CD1c-positive myeloid dendritic cell (primary cell): ENCODE results near the gene INSM1.

Source experiments
- DNase-seq: peaks from one replicate; pipeline ENCODE4 v3.0.0-alpha.2; 2016; ENCODE audit errors: extremely low spot score

The INSM1 gene

DNA sequence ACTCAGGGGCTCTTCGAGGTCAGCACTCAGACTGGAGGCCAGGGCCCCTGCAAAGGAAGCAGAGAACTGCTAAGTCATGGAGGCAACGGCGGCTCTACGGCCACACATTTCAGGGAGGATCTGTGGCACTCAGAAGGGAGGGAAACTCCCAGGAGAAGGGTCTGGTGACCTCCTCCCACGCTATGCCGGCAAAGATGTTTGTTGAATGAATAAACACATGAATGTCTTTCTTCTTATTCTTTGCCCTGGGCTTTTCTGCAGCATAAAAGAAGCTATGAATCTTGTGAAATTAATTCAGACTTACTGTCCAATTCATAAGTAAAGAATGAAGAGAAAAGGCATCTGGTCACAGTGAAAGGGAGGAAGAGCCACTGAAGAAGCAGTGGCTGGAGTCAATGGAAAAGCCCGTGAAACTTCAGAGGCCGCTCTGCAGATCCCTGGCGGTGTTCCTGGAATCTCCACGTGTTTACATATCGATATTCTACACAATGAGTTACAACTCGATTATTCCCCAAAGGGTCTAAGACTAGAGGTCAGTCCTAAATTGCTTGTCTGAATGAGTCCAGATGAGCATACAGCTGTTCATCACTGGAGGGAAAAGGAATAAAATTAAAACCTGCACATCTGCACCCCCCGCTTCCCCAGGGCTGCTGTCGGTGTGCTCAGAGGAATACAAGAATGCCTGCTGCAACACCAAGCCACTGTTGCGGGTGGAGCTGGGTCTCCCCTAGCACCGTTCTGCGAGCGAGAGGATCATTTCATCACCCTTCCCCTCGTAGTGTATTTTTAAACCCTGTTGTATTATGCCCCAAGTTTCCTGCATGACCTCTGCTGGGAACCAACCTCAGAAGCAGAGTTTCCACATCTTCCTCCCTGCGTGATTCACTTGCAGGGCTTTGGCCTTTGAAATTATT, 25.6 kb downstream of the INSM1 start:
- peak; percentile 60 for DNase-seq

DNA sequence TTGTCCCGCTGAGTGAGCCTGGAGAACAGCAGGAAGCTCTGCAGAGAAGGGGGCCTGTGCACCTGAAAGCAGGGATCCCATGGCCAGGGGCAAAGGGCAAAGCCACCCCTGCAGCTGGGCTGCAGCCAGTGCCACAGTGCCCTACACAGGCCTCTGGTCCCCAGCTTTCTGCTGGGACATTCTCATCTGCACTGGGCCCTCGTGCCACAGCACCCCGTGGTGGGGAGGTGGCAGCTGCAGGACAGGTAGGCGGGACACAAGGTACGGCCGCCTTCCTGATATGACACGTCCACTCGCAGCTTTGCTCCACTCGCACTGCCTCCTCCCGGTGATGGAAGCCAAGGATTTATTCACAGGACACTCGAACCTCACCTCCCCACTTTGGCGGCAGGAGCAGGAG, 27.2 kb downstream of the INSM1 start:
- no peak for DNase-seq

DNA sequence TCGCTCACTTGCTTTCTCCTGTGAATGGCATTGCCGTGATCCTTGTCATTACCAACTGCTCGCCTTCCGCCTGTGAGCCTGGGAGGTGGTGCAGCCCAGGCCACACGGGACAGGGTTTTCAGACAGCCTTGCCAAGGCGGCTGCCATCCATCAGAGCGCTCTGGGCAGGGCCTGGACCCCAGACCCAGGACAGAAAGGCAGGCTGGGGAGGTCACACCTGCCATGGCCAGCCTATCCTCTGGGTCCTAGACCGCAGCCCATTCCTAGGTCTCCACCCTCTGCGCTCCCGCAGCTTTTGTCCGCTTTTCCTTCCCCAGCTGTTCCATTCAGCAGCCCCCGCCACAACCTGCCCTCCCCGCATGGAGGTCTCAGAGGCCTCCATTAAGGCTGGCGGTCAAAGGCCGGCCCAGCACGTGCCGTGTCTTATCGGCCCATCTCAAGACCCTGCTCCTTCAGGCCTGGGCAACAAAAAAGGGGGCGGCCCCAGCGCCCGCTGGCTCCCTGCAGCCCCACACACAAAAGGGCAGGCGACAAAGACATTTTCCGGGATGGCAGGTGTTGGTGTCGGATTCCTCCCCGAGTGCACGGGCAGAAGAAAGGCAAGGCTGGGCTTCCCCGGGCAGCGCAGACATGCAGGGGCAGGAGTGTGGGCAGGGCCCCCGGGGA, 28.1 kb downstream of the INSM1 start:
- DNase-seq = no peak

DNA sequence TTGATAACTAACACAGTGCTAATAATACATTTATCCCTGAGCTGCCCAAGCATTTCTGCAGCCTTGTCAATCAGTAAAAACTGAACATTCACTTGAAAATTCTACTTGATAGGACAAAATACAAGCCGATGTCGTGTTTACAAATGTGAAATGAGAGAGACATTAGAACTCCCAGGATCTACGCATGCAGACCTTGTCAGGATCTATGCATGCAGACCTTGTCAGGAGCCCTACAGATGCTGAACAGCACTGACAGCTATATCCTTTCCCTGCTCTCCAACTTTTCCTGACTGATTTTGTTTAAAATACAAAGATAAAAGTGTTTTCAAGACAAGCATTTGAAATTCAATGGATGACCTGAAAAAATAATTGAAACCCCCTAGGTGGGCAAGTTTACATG, 28.9 kb downstream of the INSM1 start:
- no peak for DNase-seq

DNA sequence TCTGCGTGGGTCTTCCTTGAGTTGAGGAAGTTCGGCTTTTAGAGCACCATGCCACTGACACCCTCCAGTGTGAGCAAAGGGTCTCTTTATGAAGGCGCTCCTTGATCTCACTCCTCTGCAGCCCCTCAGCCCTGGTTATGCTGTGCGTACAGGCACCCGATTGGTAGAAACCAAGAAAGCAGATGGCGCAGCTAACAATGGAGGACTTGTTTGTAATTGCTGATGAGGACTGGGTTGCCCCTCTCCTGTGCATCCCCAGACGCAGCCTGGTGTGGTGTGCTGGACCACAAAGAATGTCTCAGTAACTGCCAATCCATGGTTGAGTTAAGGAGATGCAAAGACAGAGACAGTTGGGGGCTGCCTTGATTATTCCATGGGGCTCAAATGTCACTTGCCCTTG, 30.2 kb downstream of the INSM1 start:
- no peak for DNase-seq

DNA sequence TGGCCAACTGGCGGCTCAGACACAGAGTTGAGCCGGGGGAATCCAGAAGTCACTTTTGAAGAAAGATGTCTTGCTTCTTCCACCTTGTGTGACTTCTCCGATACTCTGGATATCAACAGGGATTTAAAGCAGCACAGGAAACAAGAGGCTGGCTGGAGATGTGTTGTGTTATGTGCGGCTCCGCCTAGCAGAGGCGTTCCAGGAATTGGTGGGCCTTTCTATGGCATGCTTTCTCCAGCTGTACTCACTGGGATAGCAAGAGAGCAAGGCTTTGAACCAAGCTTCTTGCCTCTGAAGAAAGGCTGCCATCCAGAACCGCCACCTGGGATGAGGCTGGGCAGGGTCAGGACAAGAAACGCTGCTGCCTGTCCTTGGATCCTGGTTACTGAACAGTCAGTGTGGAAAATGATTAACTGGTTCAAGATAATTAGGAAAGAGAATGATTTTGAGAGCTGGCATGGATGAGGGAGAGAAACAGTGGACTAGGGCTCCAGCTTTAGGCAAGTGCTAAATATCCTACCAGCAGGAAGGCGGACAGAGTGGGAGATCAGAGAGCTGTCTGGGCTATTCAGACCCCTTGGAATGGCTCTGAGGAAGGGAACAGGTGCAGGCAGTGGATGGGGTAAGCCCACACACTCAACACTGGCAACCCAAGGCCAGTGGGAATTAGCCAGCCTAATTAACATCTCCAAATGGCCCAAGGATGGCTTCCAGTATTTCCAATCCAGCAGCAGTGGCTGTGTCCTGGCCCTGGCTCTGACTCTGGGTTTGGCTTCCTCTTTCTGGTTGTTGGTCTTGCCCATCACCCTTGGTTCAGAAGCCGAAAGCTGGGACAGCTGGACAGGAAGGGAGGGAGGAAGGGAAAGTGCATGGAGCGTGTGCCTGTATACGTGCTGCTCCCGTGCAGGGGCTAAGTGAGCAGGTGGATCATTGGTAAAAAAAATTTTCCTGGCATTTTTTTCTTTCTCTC, 31.9 kb downstream of the INSM1 start:
- peak; percentile 4 for DNase-seq

DNA sequence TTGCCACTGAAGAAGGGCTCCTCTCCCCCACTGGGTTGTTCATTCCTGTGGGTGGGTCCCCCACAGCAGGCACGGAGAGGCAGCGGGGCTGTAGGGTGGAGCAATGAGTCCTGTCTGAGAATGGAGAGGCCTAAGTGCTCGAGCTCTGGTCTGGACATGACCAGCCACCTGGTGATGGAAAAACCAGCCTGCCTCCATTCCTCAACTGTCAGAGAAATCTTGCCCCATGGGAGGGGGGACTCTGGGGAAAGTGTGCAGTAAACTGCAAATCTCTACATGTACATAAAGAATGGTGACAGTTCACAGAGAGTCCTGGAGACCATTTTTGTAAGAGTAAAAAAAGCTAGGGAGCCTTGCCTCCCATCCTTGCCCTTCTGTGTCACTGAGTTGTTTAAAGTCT, 34.1 kb downstream of the INSM1 start:
- DNase-seq = no peak

DNA sequence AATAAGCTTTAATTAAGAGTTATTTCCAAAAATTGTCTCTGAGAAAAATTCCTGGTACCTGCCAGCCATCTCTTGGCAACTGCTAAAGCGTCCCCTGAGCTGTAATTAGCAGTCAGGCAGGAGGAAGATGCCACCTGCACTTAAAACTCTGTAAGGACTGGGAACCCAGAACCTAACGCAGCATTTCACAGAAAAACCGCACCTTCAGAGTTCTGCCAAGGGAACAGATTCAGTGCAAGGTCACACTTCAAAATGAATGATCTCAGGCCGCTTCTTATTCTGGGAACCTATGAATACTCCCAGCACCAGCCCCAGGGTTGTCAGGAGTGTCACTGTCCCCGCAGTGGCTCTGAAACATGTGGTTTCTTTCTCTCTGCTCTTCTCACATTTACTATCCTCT, 36.7 kb downstream of the INSM1 start:
- DNase-seq = no peak

DNA sequence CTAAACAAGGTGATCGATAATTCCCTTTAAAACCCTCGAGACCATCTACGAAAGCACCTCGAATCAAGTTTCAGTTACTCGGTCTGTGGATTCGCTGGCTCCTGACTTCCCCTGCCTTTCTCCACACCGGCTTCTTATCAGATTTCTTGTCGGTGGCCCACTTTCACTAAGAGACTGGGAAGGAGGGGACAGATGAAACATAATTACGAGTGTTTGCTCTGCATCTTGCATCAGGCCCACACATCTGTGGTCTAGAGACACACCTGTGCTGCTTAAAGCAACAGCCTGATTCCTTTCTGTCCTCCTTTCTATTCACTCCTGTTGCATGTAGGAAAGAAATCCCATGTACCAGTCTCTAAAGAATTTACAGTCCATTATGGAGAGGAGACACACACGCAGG, 37.7 kb downstream of the INSM1 start:
- no peak for DNase-seq

DNA sequence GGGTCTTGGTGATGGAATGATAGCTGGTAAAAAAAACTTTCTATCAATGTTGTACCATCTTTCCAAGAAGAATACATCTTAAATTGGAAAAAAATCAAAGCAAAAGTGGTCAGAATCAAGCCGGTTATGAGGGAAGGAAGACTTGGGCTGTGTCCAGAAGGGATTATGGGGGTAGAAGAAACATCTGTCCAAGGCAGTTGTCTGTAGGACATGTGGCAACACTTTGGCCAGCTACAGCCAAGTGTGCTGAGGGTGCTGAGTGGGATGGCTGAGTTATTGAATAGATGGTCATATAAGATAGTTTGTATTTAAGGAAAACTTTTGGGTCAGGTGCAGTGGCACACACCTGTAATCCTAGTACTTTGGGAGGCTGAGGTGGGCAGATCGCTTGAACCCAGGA, 38.4 kb downstream of the INSM1 start:
- no peak for DNase-seq

DNA sequence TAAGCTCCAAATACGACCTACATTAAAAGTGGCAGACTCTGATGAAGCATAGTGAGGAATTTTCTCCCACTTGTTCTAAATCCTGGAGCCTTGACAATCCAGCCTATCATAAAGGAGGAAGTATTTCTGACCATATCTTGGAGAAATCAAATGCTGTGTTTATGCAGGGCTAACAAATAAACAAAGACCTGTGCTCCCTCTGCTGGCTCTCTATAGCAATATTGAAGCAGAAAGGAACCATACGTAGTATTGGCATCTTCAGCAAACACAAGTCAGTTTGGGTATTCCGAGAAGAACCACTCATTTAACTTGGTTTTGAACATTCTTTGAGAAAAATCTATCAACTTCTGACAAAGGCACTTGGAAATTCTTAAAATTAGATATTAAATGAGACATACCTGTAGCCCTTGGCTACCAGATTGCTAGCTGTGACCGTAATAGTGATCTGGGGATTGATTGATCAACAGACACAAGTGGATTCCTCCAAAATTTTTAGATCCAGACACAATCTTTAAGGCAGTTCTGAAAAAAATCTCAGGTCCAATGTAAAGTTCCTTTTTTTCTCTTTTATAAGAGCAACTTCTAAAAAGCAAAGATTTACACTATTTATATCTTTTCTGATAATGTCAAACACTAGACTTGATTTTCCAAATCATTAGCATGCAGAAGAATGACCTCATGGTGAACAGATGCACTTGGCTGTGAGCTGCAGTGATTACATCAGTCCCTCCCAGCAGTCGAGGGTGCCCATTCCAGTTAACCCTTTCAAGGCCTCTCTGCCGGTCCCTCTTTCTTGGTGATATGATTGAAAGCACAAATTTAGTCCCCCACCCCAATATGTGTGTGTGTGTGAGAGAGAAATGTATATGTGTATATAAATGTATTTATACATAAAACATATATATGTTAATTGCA, 40.2 kb downstream of the INSM1 start:
- DNase-seq = peak; percentile 22

DNA sequence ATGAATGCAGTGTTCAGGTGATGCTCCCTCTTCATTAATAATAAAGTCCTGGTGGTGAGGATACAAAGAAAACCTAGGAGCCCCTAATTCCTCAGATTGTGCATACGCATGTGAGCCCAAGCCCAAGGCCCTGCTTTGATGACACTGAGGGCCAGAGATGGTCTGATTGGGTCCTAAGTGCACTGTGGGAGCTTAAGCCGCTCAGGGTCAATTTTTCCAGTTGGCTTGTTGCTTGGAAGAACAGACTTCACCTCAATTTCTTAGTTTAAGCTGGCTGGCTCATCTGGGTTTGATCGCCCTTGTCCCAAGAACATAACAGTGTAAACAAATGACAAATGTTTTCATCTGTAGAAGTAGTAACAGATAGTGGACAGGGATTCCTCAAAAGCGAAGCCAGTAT, 41.4 kb downstream of the INSM1 start:
- DNase-seq = no peak

DNA sequence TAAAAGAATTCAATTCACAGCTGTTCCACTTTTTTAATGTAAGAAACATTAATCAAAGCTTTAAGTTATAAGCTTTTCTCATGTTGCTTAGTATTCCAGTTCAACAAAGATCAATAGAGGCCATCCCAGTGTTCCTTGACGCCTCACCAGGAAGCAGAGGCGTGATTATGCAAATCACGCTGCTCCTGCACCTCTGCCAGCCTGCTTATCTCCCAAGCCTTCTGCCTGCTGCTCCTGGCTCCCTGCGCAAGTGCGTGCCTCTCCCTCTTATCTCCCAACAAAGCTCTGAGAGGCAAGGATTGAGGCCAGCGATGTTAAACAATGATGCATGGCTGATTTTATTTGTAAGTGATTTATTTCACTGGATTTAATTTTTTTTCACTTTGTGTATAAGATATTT, 42.8 kb downstream of the INSM1 start:
- DNase-seq = no peak

DNA sequence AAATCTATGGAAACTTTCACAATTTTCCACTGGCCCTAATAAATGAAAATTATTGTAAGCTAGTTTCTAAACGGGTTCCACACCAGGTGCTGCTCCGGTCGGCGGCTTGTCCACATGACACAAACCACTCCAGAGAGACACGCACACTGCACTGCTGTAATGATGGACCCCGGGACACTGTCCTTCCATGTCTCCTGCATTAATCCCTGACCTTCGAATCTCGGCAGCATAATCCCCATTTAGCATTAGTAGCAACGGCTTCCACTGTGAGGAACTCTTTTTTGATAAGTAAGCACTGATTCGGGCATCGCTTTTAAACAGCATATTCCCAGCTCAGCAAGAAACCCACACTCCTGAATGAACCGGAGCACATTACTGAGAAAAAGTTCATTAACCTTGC, 43.5 kb downstream of the INSM1 start:
- DNase-seq = no peak

DNA sequence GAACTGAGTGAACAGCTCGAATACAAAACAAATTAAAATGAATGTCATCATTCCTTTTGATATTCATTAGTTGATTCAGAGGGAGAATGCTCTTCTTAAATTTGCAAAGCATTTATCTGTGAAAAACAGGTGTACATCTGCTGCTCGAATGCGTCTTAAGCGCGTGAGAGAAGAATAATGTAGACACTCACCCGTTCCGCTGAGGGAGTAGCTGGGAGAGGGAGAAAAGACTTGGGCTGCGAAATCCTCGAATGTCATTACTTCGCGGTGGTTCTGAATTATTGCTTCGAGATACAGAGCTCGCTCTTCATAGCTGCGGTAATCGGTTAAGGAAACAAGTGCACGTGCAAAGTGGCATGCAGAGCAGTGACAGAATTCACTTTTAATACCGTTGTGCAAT, 43.9 kb downstream of the INSM1 start:
- no peak for DNase-seq

DNA sequence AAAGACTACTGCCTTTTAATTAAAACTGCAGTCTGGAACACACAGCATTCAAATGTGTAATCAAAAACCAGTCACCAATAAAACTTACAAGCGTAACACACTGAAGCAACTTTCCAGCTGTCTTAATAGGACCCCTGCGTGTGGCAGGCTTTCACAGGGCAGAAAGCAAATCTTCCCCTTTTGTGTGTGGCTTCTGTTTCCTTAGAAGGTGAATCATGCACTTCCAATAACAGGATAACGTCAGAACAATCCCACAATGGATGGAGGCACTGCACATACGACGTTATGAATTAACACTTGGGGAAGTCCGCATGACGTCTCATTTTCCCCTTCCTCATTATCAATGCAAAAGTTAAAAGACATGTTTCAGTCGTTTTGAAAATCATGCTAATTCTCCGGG, 44.8 kb downstream of the INSM1 start:
- DNase-seq = peak; percentile 67

DNA sequence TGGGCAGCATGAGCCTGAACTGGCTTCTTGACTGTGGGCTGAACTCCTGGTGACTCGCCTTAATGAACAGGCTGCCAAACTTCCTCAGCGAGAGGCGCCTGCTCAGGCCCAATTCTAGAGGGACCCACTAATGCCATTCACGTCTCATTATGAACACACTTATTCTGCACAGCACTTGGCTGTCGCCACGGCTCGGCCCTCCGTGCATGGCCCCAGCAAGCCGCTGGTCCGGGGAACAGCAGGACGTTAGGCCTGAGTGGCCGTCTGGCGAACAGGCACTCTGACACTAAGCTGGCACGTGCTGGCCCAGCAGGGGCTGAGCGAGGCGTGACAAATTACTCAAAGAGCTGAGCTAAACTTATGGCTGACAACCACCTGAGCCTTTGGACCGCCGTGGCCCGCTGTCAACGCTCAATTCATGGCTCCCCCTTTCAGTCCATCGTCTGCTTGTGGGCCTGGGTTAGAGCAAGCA, 45.9 kb downstream of the INSM1 start:
- DNase-seq = no peak

DNA sequence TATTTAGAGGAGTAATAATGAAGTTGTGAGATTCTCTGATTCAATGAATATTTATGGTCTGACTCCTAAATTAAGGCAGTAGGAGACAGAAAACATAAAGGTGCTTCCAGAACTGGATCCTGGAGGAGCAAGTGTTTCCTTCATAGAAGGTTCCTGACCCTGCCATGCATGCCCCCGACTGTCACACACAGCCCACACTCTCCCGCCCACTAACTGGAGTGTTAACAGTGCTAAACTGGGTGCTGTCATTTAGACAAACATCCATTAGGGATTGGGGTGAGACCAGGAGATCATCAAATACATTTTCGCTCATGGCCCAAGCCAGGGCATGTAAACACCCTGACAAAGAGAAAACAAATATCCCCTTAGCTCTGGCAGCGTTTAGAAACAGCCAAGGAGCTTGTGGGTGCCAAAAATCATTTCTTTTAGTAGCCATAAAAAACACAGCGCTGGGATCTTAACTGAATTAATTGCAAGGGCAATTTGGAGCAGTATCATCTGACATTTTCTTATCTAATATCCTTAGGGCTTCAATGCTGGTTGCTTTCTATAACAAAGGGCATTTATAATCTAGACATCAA, 46.8 kb downstream of the INSM1 start:
- DNase-seq = no peak

DNA sequence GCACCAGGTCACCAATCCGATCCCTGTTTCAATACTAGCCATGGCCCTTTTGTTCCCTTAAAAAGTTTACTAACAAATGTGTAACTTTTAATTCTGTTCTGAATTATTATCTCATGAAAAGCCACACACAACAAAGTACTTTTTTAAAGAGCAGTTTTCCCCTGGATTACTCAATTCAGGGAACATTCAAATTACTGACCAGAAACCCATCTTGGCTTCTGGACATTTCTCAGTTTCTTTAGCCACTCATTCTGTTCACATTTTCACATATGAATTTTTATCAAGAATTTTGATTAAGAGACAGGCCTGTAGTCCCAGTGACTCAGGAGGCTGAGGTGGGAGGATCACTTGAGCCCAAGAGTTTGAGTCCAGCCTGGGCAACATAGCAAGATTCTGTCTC, 47.4 kb downstream of the INSM1 start:
- DNase-seq = no peak

DNA sequence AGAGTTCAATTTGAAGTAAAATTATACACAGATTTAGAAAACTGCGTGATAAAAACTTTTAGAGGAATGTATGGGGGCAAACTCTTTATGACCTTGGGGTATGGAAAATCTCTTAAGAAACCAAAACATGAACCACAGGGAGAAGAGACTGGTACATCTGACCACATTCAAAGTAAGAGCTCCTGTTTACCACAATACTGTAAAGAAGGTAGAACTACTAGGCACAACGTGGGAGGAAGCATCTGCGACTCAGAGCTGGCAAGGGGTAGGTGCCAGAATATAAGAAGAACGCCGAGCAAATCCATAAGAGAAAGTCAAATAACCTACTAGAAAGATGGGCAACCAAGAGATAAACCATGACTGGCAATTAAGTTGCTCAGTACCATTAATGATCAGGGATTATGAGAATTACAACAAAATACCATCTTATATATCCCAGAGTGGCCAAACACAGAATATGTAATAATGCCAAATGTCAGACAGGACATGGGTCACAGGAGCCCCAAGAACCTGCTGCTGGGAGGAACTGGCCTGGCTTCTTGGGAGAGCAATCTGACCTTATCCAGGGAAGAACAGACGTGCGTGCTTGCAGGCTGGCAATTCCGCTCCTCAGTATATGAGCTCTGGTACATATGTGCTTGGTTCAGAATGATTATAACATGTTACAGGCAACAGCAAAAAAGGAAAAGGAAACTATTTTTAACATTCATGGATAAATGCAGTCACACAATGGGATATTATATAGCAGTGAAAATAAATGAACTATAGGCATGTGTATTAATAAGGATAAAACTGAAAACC, 50.2 kb downstream of the INSM1 start:
- no peak for DNase-seq
